Activated effector memory CD4-positive, alpha-beta T cell treated with anti-CD3 and anti-CD28 coated beads, Interleukin-2, amount 50 U/mL, for 16 hours (primary cell): ENCODE results near the gene BTN3A1.

Experiments
- DNase-seq: peaks from one replicate; pipeline ENCODE4 v3.0.0-alpha.2; 2020

Gene BTN3A1

GRCh38 chr6:26380256-26380655 is 21.8 kb upstream of the BTN3A1 start:
- no peak for DNase-seq

- DNase-seq = no peak
Measured at GRCh38 chr6:26382121-26382520, 20.0 kb upstream of the BTN3A1 start.

GRCh38 chr6:26383624-26384417 is 18.3 kb upstream of the BTN3A1 start:
- DNase-seq = no peak

GRCh38 chr6:26385734-26386125 is 16.3 kb upstream of the BTN3A1 start:
- DNase-seq = no peak

GRCh38 chr6:26387565-26387964 is 14.5 kb upstream of the BTN3A1 start:
- DNase-seq = no peak

- DNase-seq = no peak
Measured at GRCh38 chr6:26388014-26388413, 14.1 kb upstream of the BTN3A1 start.

- no peak for DNase-seq
Measured at GRCh38 chr6:26388441-26388840, 13.6 kb upstream of the BTN3A1 start.

GRCh38 chr6:26389349-26389894 is 12.7 kb upstream of the BTN3A1 start:
- no peak for DNase-seq

- DNase-seq = no peak
Measured at GRCh38 chr6:26390531-26390930, 11.5 kb upstream of the BTN3A1 start.

- DNase-seq = no peak
Measured at GRCh38 chr6:26392932-26393636, 9.0 kb upstream of the BTN3A1 start.

- DNase-seq = no peak
Measured at GRCh38 chr6:26394289-26394688, 7.8 kb upstream of the BTN3A1 start.

- DNase-seq = no peak
Measured at GRCh38 chr6:26398555-26398954, 3.5 kb upstream of the BTN3A1 start.

GRCh38 chr6:26400626-26401025 is 1.4 kb upstream of the BTN3A1 start:
- no peak for DNase-seq

GRCh38 chr6:26401389-26401986 is 587 bp upstream of the BTN3A1 start:
- DNase-seq = no peak

GRCh38 chr6:26403893-26404292 is 1.8 kb downstream of the BTN3A1 start:
- DNase-seq = no peak

GRCh38 chr6:26404546-26404945 is 2.5 kb downstream of the BTN3A1 start:
- no peak for DNase-seq

- no peak for DNase-seq
Measured at GRCh38 chr6:26408828-26409730, 7.0 kb downstream of the BTN3A1 start.

- DNase-seq = no peak
Measured at GRCh38 chr6:26411751-26412150, 9.7 kb downstream of the BTN3A1 start.

- DNase-seq = no peak
Measured at GRCh38 chr6:26412228-26412627, 10.2 kb downstream of the BTN3A1 start.

GRCh38 chr6:26412954-26413353 is 10.9 kb downstream of the BTN3A1 start:
- DNase-seq = no peak

- DNase-seq = no peak
Measured at GRCh38 chr6:26414281-26414680, 12.2 kb downstream of the BTN3A1 start.

GRCh38 chr6:26415036-26415614 is 13.1 kb downstream of the BTN3A1 start:
- DNase-seq = no peak
